Parathyroid adenoma (tissue), 2 donors: ENCODE data around the gene LANCL1.

ENCODE experiments used
- H2AFZ ChIP-seq: fragments of 300-600 bp; sonication (generic); one replicate; pipeline ENCODE4 v1.7.0; 2017; ENCODE audit warnings: antibody characterized with exemption, mild to moderate bottlenecking
- H3K27ac ChIP-seq: fragments of 300-600 bp; sonication (generic); one replicate; pipeline ENCODE4 v1.7.0; 2017
- H3K27me3 ChIP-seq: fragments of 300-600 bp; sonication (generic); one replicate; pipeline ENCODE4 v1.7.0; 2017; ENCODE audit warnings: low read length; ENCODE audit not compliant: control insufficient read depth, insufficient read depth
- H3K36me3 ChIP-seq: fragments of 300-600 bp; sonication (generic); one replicate; pipeline ENCODE4 v1.7.0; 2017; ENCODE audit warnings: low read length; ENCODE audit not compliant: control insufficient read depth, insufficient read depth
- H3K4me1 ChIP-seq: fragments of 300-600 bp; sonication (generic); one replicate; pipeline ENCODE4 v1.7.0; 2017; ENCODE audit warnings: control low read depth
- H3K4me2 ChIP-seq: fragments of 300-600 bp; sonication (generic); one replicate; pipeline ENCODE4 v1.7.0; 2017; ENCODE audit warnings: low read length
- H3K4me3 ChIP-seq: fragments of 300-600 bp; sonication (generic); one replicate; pipeline ENCODE4 v1.7.0; 2017; ENCODE audit warnings: low read depth, low read length
- H3K79me2 ChIP-seq: fragments of 300-600 bp; sonication (generic); one replicate; pipeline ENCODE4 v1.7.0; 2017; ENCODE audit warnings: control low read depth
- H3K9ac ChIP-seq: fragments of 300-600 bp; sonication (generic); one replicate; pipeline ENCODE4 v1.7.0; 2017; ENCODE audit warnings: mild to moderate bottlenecking
- H3K9me3 ChIP-seq: fragments of 300-600 bp; sonication (generic); one replicate; pipeline ENCODE4 v1.7.0; 2017; ENCODE audit warnings: low read length; ENCODE audit not compliant: control insufficient read depth
- TF ChIP-seq, protein P1 (sequence below): fragments of 300-600 bp; sonication (generic); IDR thresholded peaks from one replicate; pipeline ENCODE4 v1.7.0; 2017; ENCODE audit warnings: antibody characterized with exemption, mild to moderate bottlenecking
- donor health status: primary hyperparathyroidism.

Gene LANCL1

DNA sequence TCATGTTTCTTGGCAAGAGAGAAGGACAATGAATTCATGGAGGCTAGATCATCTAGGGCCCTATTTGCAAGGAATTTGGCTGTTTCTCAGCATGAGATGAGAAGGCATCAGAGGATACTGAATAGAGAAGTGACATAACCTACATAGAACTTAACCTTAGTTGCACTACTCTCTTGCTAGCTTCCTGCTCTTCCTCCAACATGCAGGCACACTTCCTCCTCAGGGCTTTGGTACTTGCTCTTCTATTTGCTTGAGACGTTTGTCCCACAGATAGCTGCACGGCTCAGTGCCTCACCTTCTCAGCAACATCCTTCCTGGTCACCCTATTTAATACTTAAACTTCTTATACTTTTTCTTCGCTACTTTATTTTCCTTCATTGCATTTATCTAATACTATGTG, 20.0 kb upstream of the LANCL1 start:
- H3K27ac ChIP-seq = no peak overlapping the region
- no peaks in the 10 kb centered on the region for H3K36me3 ChIP-seq
- no peaks in the 10 kb centered on the region for H3K4me1 ChIP-seq
- peaks cover 6% of the 10 kb centered on the region for H3K27me3 ChIP-seq
- H3K79me2 ChIP-seq = no peaks in the 10 kb centered on the region
- no peak overlapping the region for H3K9ac ChIP-seq
- no peak overlapping the region for H2AFZ ChIP-seq
- TF ChIP-seq, protein P1, sequence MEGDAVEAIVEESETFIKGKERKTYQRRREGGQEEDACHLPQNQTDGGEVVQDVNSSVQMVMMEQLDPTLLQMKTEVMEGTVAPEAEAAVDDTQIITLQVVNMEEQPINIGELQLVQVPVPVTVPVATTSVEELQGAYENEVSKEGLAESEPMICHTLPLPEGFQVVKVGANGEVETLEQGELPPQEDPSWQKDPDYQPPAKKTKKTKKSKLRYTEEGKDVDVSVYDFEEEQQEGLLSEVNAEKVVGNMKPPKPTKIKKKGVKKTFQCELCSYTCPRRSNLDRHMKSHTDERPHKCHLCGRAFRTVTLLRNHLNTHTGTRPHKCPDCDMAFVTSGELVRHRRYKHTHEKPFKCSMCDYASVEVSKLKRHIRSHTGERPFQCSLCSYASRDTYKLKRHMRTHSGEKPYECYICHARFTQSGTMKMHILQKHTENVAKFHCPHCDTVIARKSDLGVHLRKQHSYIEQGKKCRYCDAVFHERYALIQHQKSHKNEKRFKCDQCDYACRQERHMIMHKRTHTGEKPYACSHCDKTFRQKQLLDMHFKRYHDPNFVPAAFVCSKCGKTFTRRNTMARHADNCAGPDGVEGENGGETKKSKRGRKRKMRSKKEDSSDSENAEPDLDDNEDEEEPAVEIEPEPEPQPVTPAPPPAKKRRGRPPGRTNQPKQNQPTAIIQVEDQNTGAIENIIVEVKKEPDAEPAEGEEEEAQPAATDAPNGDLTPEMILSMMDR = no peak
- no peaks in the 10 kb centered on the region for H3K9me3 ChIP-seq
- no peak overlapping the region for H3K4me3 ChIP-seq
- no peak overlapping the region for H3K4me2 ChIP-seq

DNA sequence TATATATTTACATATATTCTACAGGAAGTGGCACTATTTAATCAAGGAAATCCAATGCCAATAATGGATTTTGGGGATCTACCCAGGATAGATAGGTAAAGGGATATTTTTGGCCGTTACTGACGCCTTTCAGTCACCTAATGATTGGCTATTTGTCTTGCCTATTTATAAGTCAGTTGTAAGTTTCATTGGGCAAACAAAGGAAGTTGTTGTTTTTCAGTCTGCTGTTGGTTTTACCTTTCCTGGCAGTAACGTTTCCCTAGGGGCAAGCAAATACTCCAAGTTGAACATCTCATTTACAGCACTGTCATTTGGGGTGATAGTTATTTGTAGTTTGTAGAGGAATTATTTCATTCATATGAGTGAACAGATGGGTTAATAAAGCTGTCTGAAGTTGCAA, 17.0 kb upstream of the LANCL1 start:
- Histone ChIP-seq H3K9ac (no peak overlapping the region), H3K27ac (no peak overlapping the region), H3K4me2 (no peak overlapping the region), H3K27me3 (peaks cover 2% of the 10 kb centered on the region), H3K4me1 (no peaks in the 10 kb centered on the region), H2AFZ (no peak overlapping the region), H3K9me3 (no peaks in the 10 kb centered on the region), H3K4me3 (no peak overlapping the region), H3K36me3 (no peaks in the 10 kb centered on the region), H3K79me2 (no peaks in the 10 kb centered on the region)
- TF ChIP-seq, protein P1 = no peak

DNA sequence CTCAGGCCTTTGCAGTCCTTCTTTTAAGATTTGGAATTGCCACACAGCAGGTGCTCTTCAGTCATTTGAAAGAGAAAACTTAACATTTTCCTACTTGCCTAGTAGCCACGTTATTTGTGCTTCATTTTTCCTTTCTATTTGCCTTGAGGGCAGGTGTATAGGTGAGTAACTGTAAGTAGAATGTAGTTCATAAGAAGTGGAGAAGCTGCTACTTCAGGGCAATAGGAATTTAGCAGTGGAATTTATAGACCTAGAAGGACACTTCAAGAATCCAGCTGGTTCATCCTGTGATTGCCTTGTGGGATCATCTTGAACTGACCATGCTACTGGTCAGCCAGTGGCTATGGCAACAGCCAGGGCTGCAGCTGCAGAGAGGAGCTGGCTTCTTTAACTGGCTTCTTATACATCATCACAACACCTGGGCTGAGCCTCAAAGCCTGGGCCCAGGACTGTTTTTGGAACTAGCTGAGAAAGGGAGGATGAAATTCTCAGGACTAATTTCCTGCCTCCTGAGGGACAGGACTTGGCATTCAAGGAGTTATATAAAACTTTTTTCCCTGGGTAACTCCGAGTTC, 5.1 kb upstream of the LANCL1 start:
- H3K27me3 ChIP-seq = no peaks in the 10 kb centered on the region
- TF ChIP-seq, protein P1 = no peak
- H2AFZ ChIP-seq = no peak overlapping the region
- no peak overlapping the region for H3K27ac ChIP-seq
- H3K9ac ChIP-seq = no peak overlapping the region
- H3K36me3 ChIP-seq = no peaks in the 10 kb centered on the region
- no peaks in the 10 kb centered on the region for H3K79me2 ChIP-seq
- H3K4me2 ChIP-seq = no peak overlapping the region
- no peaks in the 10 kb centered on the region for H3K9me3 ChIP-seq
- H3K4me1 ChIP-seq = no peaks in the 10 kb centered on the region
- H3K4me3 ChIP-seq = no peak overlapping the region

DNA sequence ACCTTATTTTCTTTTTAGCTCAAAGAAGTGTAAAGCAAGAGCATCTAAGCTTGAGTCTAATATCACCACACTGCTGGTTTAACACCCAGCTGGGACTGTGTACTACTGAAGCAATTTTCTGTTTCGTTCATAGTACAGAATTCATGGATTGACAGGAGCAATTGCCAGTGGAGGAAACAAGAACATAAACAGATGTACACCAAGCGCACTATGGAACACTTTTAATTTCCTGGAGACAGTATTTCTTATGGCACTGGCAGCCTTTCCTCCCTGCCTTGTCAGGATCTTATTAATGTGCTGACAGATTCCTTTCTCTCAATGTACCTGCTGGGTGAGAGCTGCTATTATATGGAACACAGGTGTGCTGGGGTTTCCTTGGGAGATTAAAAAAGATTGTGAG, 4.2 kb upstream of the LANCL1 start:
- Histone ChIP-seq H3K9me3 (no peaks in the 10 kb centered on the region), H3K79me2 (no peaks in the 10 kb centered on the region), H2AFZ (no peak overlapping the region), H3K9ac (no peak overlapping the region), H3K27ac (no peak overlapping the region), H3K27me3 (no peaks in the 10 kb centered on the region), H3K4me2 (no peak overlapping the region), H3K4me1 (no peaks in the 10 kb centered on the region), H3K4me3 (no peak overlapping the region), H3K36me3 (no peaks in the 10 kb centered on the region)
- TF ChIP-seq, protein P1 = no peak

DNA sequence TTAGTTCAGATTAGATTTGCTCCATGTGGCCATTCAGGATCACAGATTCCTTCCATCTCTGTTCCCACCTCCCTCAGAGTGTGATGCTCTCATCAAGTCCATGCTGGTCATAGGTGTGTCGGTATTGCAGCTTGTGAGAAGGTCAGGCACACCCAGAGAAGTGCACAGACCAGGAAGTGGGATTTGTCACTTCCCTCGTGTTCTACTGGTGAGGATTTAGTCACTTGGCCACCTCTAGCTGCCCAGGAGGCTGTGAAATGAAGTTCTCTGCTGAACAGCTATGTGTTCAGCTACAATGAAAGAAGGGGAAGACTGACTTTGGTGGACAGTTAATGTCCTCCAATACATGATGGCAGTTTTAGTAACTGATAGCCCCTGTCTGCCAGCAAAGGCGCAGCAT, 3.5 kb upstream of the LANCL1 start:
- H3K4me3 ChIP-seq = no peak overlapping the region

More for the DNA sequence above, 3.5 kb upstream of the LANCL1 start:
- Histone ChIP-seq H2AFZ (no peak overlapping the region), H3K27ac (no peak overlapping the region), H3K4me2 (no peak overlapping the region), H3K36me3 (no peaks in the 10 kb centered on the region), H3K27me3 (no peaks in the 10 kb centered on the region), H3K9ac (no peak overlapping the region), H3K9me3 (no peaks in the 10 kb centered on the region), H3K4me1 (no peaks in the 10 kb centered on the region), H3K79me2 (no peaks in the 10 kb centered on the region)
- TF ChIP-seq, protein P1 = no peak
